HG02678 (cell line): ENCODE data around the gene PIK3C3.
"Not testable (repeated sequence)": the region's sequence is repeated elsewhere in the genome, so short reads cannot be mapped to it uniquely, and the experiment has no call there.

Experiments
- ATAC-seq: cut with Tn5 transposase; IDR thresholded peaks from one replicate; pipeline ENCODE4 v1.9.1; 2021; ENCODE audit warnings: mild to moderate bottlenecking, moderate library complexity; ENCODE audit not compliant: unreplicated experiment

Gene PIK3C3

GRCh38 chr18:41965634-41966255 is 10.7 kb downstream of the PIK3C3 start:
- no peak for ATAC-seq

- no peak for ATAC-seq
Observed at GRCh38 chr18:41966943-41967342, 11.9 kb downstream of the PIK3C3 start.

- no peak for ATAC-seq
Observed at GRCh38 chr18:41967680-41968079, 12.6 kb downstream of the PIK3C3 start.

- no peak for ATAC-seq
Observed at GRCh38 chr18:41969881-41970280, 14.8 kb downstream of the PIK3C3 start.

GRCh38 chr18:41972067-41972925 is 17.3 kb downstream of the PIK3C3 start:
- peak; percentile 41 for ATAC-seq

- peak; percentile 41 for ATAC-seq
Observed at GRCh38 chr18:41973983-41974382, 18.9 kb downstream of the PIK3C3 start.

- peak; percentile 51 for ATAC-seq
Observed at GRCh38 chr18:41974796-41975201, 19.8 kb downstream of the PIK3C3 start.

GRCh38 chr18:41975284-41975683 is 20.2 kb downstream of the PIK3C3 start:
- ATAC-seq: no peak

- no peak for ATAC-seq
Observed at GRCh38 chr18:41977233-41977632, 22.2 kb downstream of the PIK3C3 start.

GRCh38 chr18:41982942-41983660 is 28.1 kb downstream of the PIK3C3 start:
- peak; percentile 92 for ATAC-seq

GRCh38 chr18:41985914-41986313 is 30.9 kb downstream of the PIK3C3 start:
- ATAC-seq: no peak

GRCh38 chr18:41989508-41989907 is 34.5 kb downstream of the PIK3C3 start:
- no peak for ATAC-seq

GRCh38 chr18:41992066-41992465 is 37.0 kb downstream of the PIK3C3 start:
- ATAC-seq: peak; percentile 72

- ATAC-seq: no peak
Observed at GRCh38 chr18:41992703-41993102, 37.7 kb downstream of the PIK3C3 start.

- no peak for ATAC-seq
Observed at GRCh38 chr18:41993151-41993550, 38.1 kb downstream of the PIK3C3 start.

GRCh38 chr18:41996020-41996419 is 41.0 kb downstream of the PIK3C3 start:
- ATAC-seq: no peak

GRCh38 chr18:41999751-42000150 is 44.7 kb downstream of the PIK3C3 start:
- ATAC-seq: no peak

GRCh38 chr18:42001801-42002200 is 46.8 kb downstream of the PIK3C3 start:
- ATAC-seq: no peak

GRCh38 chr18:42004653-42005052 is 49.6 kb downstream of the PIK3C3 start:
- no peak for ATAC-seq

- no peak for ATAC-seq
Observed at GRCh38 chr18:42005782-42006181, 50.7 kb downstream of the PIK3C3 start.

- ATAC-seq: not testable (repeated sequence)
Observed at GRCh38 chr18:42009457-42009856, 54.4 kb downstream of the PIK3C3 start.

GRCh38 chr18:42011053-42011452 is 56.0 kb downstream of the PIK3C3 start:
- peak; percentile 100 for ATAC-seq
